ENCODE results near the gene SYT1.

SYT1 gene

DNA sequence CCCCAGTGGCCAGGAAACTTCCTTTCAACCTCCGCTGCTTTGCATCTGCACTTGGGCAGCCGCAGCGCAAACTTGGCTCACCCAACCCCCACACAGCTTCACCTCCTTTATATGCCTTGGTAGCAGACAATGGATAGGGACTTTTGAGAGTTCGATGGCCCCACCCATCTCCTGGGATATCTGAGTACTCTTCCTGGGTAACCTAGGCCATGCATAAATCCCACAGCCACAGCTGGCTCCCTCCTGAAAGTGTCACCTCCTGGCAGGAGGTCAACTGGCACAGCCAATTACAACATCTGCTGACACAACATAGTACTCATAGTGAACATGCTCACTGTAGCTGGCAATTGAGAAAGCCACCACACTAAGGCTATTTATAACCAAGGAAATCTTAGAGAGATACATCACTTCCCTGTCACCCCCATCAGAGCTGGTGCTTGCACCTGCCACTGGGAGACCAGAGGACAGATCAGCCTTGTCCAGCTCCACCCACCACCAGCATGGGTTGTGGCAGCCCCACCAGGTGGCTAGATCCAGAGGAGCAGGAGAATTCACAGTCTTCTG, 410.0 kb downstream of the SYT1 start:
- H3K27me3 Mint-ChIP-seq = no peaks in the 10 kb centered on the region
- DNase-seq (ENCODE audit: low spot score in 2 of 2) (no peak), ATAC-seq (replicated peaks; ENCODE audit: extremely low read depth, poor library complexity, severe bottlenecking) (no peak)
- H3K27ac Mint-ChIP-seq (ENCODE audit: low read depth) = no peak overlapping the region
- no peaks in the 10 kb centered on the region for H3K4me1 Mint-ChIP-seq
- H3K36me3 Mint-ChIP-seq (ENCODE audit: insufficient read depth) = no peaks in the 10 kb centered on the region
- peaks cover 31% of the 10 kb centered on the region for H3K9me3 Mint-ChIP-seq
- H3K4me3 Mint-ChIP-seq = no peak overlapping the region

DNA sequence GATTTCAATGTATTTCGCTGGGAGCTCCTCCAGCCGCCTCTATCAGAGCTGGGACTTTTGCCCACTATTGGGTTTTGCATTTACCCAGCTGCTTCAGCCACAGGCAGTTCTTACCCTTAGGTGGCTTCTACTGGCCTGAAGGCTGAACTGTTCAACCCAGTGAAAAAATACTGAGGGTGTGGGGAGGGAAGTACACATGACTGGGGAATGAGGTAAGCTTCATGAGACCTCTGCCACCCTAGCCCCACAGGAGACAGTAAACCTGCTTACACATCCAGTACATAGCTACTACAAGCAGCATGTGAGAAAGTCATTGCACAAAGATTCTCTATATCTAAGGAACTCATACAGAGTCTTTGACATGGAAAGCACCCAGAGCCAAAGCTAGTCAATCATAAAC, 411.1 kb downstream of the SYT1 start:
- Mint-ChIP-seq H3K36me3 (ENCODE audit: insufficient read depth) (no peaks in the 10 kb centered on the region), H3K27ac (ENCODE audit: low read depth) (no peak overlapping the region), H3K27me3 (no peaks in the 10 kb centered on the region), H3K4me1 (no peaks in the 10 kb centered on the region), H3K4me3 (no peak overlapping the region), H3K9me3 (peaks cover 31% of the 10 kb centered on the region)
- DNase-seq (ENCODE audit: low spot score in 2 of 2) (no peak), ATAC-seq (replicated peaks; ENCODE audit: extremely low read depth, poor library complexity, severe bottlenecking) (no peak)

DNA sequence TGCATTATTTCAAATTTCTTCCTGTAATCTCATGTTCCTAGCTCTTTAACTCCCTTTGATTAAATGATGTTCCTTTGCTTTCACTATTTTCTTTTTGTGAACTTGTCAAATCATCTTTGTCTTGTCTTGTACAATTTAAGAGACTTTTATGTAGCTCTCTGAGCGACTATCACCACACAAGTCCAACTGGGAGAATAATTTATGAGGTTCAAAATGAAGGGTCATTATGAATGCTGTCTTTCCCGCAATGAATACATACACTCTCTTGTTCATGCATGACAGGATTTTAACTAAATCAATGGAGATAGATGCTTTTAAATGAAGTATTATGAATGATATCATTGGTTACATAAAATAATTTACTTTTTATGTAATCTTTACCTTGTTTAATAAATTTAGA, 418.8 kb downstream of the SYT1 start:
- H3K9me3 Mint-ChIP-seq = peaks cover 27% of the 10 kb centered on the region
- ATAC-seq (replicated peaks; ENCODE audit: extremely low read depth, poor library complexity, severe bottlenecking) (no peak), DNase-seq (ENCODE audit: low spot score in 2 of 2) (no peak)
- H3K27ac Mint-ChIP-seq (ENCODE audit: low read depth) = no peak overlapping the region
- H3K4me3 Mint-ChIP-seq = no peak overlapping the region
- H3K4me1 Mint-ChIP-seq = no peaks in the 10 kb centered on the region
- H3K27me3 Mint-ChIP-seq = no peaks in the 10 kb centered on the region
- no peaks in the 10 kb centered on the region for H3K36me3 Mint-ChIP-seq (ENCODE audit: insufficient read depth)

DNA sequence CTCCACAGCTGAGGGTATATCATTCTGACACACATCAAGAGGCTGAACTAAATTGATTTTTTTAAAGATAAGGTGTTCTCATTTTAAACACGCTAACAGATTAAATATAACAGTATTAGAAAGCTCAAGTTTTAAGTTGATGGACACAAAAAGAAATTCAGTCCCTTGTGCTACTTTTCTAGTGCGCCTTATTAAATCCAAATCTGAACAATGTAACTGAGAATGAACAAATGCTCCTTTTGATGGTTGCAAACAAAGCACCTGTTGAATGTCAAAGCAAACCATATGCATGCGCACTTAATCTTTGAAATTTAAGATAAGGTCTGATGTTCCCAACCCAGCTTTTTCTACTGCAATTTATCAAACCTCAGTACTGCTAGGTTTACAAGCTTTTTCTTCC, 424.3 kb downstream of the SYT1 start:
- Mint-ChIP-seq H3K4me1 (no peaks in the 10 kb centered on the region), H3K9me3 (peaks cover 6% of the 10 kb centered on the region), H3K27me3 (no peaks in the 10 kb centered on the region), H3K4me3 (no peak overlapping the region), H3K27ac (ENCODE audit: low read depth) (no peak overlapping the region), H3K36me3 (ENCODE audit: insufficient read depth) (no peaks in the 10 kb centered on the region)
- DNase-seq (ENCODE audit: low spot score in 2 of 2) (no peak), ATAC-seq (replicated peaks; ENCODE audit: extremely low read depth, poor library complexity, severe bottlenecking) (no peak)

DNA sequence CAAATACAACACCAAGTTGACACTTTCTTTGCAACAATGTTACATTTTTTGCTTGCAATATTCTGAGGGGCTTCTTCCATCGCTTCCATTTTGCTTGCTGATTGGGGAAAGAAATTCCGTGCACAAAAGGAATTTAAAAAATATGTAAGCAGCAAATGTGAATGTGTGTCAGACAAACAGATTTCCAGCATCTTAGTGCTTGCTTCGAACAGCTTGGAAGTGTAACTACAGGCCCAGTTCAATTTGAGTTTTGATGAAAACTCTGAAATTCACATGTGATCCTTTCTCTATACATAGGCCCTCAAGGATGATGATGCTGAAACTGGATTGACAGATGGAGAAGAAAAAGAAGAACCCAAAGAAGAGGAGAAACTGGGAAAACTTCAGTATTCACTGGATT, 427.1 kb downstream of the SYT1 start:
- ATAC-seq (replicated peaks; ENCODE audit: extremely low read depth, poor library complexity, severe bottlenecking) = no peak
- DNase-seq (ENCODE audit: low spot score in 2 of 2) = no peak
- H3K9me3 Mint-ChIP-seq = no peaks in the 10 kb centered on the region
- H3K36me3 Mint-ChIP-seq (ENCODE audit: insufficient read depth) = no peaks in the 10 kb centered on the region
- no peak overlapping the region for H3K27ac Mint-ChIP-seq (ENCODE audit: low read depth)
- no peaks in the 10 kb centered on the region for H3K27me3 Mint-ChIP-seq
- no peak overlapping the region for H3K4me3 Mint-ChIP-seq
- no peaks in the 10 kb centered on the region for H3K4me1 Mint-ChIP-seq

DNA sequence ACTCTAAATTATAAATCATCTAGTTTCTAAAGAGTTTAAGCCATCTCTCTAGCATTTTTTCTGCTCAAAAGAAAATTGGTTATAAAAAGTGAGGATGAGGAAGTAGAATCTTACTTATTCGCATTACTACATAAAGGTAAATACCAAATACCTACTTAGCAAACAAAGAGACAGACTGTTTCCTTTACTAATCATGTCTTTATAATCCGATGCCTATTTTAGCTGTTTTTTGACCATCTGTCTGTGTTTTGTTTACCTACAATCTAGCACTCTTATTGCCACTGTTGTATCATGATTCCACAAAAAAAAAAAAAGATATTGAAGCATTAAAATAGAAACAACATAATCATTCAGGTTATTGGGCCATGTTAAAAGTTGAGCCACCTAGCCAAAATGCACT, 430.0 kb downstream of the SYT1 start:
- no peak overlapping the region for H3K4me3 Mint-ChIP-seq

DNA sequence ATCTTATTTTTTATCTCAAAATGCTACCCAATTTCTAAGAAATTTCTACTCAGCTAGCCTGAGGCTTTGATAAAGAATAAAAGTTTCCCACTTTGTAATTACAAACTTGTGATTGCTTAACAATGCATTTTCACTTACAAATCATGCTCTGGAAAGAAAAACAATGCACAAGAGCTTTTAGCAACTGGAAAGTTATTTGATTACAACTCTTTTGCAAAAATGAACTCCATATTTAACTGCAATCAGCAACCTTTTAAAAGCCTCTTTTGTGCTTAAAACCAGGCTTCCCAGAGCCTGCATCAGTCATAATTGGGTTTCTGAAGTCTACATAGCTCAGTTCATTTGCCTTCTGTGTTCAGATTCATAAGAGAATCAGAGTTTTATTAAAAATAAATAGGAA, 431.0 kb downstream of the SYT1 start:
- Mint-ChIP-seq H3K4me1 (no peaks in the 10 kb centered on the region), H3K36me3 (ENCODE audit: insufficient read depth) (no peaks in the 10 kb centered on the region), H3K9me3 (peaks cover 6% of the 10 kb centered on the region), H3K27me3 (no peaks in the 10 kb centered on the region), H3K4me3 (no peak overlapping the region), H3K27ac (ENCODE audit: low read depth) (no peak overlapping the region)
- ATAC-seq (replicated peaks; ENCODE audit: extremely low read depth, poor library complexity, severe bottlenecking) (no peak), DNase-seq (ENCODE audit: low spot score in 2 of 2) (no peak)

More for the DNA sequence above, 430.0 kb downstream of the SYT1 start:
- Mint-ChIP-seq H3K27ac (ENCODE audit: low read depth) (no peak overlapping the region), H3K36me3 (ENCODE audit: insufficient read depth) (no peaks in the 10 kb centered on the region), H3K27me3 (no peaks in the 10 kb centered on the region), H3K9me3 (peaks cover 6% of the 10 kb centered on the region), H3K4me1 (no peaks in the 10 kb centered on the region)
- ATAC-seq (replicated peaks; ENCODE audit: extremely low read depth, poor library complexity, severe bottlenecking) (no peak), DNase-seq (ENCODE audit: low spot score in 2 of 2) (no peak)

DNA sequence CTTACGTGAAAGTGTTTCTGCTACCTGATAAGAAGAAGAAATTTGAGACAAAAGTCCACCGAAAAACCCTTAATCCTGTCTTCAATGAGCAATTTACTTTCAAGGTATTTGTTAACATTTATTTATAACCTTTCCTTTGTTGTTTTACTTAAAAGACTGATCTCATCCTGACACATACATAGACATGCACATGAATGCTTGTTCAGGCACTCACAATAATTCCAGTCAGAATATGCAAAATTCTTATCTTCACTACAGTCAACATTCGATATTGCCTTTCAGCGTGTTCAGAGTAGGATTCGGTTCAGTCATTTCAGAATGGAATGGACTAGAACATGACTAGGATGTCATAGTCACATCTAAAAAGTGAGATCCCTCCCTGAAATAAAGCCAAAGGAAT, 431.6 kb downstream of the SYT1 start:
- no peaks in the 10 kb centered on the region for H3K36me3 Mint-ChIP-seq (ENCODE audit: insufficient read depth)
- H3K27ac Mint-ChIP-seq (ENCODE audit: low read depth) = no peak overlapping the region
- ATAC-seq (replicated peaks; ENCODE audit: extremely low read depth, poor library complexity, severe bottlenecking) (no peak), DNase-seq (ENCODE audit: low spot score in 2 of 2) (no peak)
- H3K4me1 Mint-ChIP-seq = no peaks in the 10 kb centered on the region
- H3K27me3 Mint-ChIP-seq = no peaks in the 10 kb centered on the region
- H3K9me3 Mint-ChIP-seq = peaks cover 6% of the 10 kb centered on the region
- H3K4me3 Mint-ChIP-seq = no peak overlapping the region

DNA sequence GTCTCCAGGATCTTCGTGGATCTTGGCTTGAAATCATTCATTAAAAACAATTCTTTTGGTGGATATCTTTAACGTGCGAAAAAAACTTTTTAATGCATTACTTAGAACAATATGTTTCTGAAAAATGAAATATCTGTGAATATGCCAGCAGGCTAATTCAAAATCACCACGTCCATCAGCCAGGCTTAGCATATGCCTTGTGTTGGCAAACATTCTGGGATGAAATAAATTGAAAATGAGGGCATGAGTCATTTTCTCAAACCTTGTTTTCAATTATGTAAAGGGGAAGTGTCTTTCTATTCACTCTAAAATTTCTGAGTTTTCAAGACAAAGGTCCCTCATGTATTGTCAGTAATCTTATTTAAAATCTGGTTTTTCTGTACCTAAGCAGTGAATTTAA, 432.3 kb downstream of the SYT1 start:
- no peak for DNase-seq (ENCODE audit: low spot score in 2 of 2)

DNA sequence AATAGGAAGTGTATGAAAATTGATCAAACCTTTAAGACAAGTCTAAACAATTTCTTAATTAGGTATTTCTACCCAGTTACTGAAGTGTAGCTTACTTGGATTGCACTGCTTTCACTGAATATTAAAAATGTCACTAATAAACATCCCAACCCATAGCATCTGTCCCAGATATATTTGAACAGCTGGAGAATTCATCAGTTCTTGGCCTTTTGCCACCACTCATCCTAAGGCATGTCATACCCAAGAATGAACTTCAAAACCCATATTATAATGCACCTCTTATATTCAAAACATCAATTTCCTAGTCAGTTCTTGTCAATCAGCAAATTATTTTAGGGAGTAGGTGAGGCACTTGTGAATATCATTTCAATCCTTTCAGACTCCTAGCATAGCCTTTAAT, 433.9 kb downstream of the SYT1 start:
- DNase-seq (ENCODE audit: low spot score in 2 of 2) (no peak), ATAC-seq (replicated peaks; ENCODE audit: extremely low read depth, poor library complexity, severe bottlenecking) (no peak)
- no peaks in the 10 kb centered on the region for H3K27me3 Mint-ChIP-seq
- H3K36me3 Mint-ChIP-seq (ENCODE audit: insufficient read depth) = no peaks in the 10 kb centered on the region
- no peak overlapping the region for H3K27ac Mint-ChIP-seq (ENCODE audit: low read depth)
- no peak overlapping the region for H3K4me3 Mint-ChIP-seq
- H3K4me1 Mint-ChIP-seq = no peaks in the 10 kb centered on the region
- H3K9me3 Mint-ChIP-seq = peaks cover 11% of the 10 kb centered on the region

More for the DNA sequence above, 432.3 kb downstream of the SYT1 start:
- no peak overlapping the region for H3K27ac Mint-ChIP-seq (ENCODE audit: low read depth)
- no peak for ATAC-seq (replicated peaks; ENCODE audit: extremely low read depth, poor library complexity, severe bottlenecking)
- H3K36me3 Mint-ChIP-seq (ENCODE audit: insufficient read depth) = no peaks in the 10 kb centered on the region
- no peaks in the 10 kb centered on the region for H3K4me1 Mint-ChIP-seq
- H3K27me3 Mint-ChIP-seq = no peaks in the 10 kb centered on the region
- H3K4me3 Mint-ChIP-seq = no peak overlapping the region
- H3K9me3 Mint-ChIP-seq = peaks cover 6% of the 10 kb centered on the region

DNA sequence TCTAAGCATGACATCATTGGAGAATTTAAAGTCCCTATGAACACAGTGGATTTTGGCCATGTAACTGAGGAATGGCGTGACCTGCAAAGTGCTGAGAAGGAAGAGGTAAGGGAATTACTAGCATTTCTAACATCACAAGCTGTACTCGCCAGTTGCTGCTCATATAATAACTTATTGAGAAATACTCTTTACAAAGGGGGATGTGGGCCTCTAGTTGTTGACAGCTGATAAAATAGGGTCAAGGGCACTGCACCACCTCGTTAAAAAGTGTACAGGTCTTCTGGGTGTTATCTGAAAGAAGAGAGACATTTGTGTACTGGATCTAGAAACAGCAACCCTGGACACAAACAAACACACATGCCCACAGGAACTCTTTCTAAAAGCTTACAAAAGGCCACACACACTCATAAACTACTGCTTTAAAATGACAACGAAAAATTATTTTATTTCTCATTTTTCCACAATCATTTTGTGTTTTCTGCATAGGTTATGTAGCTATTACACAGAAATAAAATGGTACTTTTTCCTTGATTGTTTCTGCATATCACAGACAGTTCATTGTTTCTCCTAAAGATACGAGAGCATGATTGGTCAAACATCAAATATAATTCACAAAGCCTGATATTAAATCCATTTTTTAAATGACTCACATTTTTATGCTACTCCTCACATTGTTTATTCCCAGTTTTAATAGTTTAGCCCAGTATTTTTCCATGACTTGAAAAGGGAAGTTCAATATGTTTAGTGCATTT, 435.0 kb downstream of the SYT1 start:
- H3K4me1 Mint-ChIP-seq = no peaks in the 10 kb centered on the region
- no peaks in the 10 kb centered on the region for H3K36me3 Mint-ChIP-seq (ENCODE audit: insufficient read depth)
- no peak for ATAC-seq (replicated peaks; ENCODE audit: extremely low read depth, poor library complexity, severe bottlenecking)
- no peak overlapping the region for H3K27ac Mint-ChIP-seq (ENCODE audit: low read depth)
- no peak for DNase-seq (ENCODE audit: low spot score in 2 of 2)
- no peaks in the 10 kb centered on the region for H3K27me3 Mint-ChIP-seq
- peaks cover 11% of the 10 kb centered on the region for H3K9me3 Mint-ChIP-seq
- H3K4me3 Mint-ChIP-seq = no peak overlapping the region

DNA sequence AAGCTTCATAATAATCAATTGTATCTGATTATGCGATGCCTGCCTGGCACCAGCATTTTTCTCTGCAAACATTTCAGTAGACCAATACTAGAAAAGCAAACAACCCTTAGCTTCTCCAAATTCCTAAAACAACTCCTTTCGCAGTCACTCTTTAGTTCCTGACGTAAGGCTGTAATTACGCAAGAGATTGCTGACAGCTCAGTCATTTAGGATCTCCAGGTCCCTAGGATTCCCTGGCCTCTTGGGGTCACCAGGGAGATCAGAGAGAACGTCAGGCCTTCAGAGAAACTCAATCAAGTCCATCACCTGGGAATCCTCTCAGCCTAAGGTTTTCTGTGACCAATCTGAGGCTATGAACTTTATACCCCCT, 435.6 kb downstream of the SYT1 start:
- H3K27me3 Mint-ChIP-seq = no peaks in the 10 kb centered on the region
- H3K4me3 Mint-ChIP-seq = no peak overlapping the region

DNA sequence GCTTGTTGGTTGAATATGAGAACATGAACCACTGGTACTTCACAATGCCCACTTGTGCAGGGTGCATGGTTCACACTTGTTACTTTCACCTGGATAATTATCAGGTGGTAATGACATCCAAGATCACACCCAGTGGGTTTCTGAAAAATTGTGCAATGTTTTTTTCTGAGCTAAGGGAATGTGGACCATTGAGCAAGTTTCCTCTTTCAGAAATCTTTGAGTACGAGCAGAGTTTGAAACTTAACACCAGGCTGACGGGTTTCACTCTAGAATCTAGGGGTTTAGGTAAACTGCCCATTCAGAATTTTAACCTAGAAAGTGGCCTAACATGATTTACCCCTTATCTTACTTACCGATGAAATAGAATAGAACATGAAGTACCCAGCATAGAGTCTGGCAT, 436.6 kb downstream of the SYT1 start:
- Mint-ChIP-seq H3K27ac (ENCODE audit: low read depth) (no peak overlapping the region), H3K4me3 (no peak overlapping the region), H3K36me3 (ENCODE audit: insufficient read depth) (no peaks in the 10 kb centered on the region), H3K9me3 (peaks cover 11% of the 10 kb centered on the region), H3K27me3 (no peaks in the 10 kb centered on the region), H3K4me1 (no peaks in the 10 kb centered on the region)
- no peak for ATAC-seq (replicated peaks; ENCODE audit: extremely low read depth, poor library complexity, severe bottlenecking)
- no peak for DNase-seq (ENCODE audit: low spot score in 2 of 2)

More for the DNA sequence above, 435.6 kb downstream of the SYT1 start:
- Mint-ChIP-seq H3K27ac (ENCODE audit: low read depth) (no peak overlapping the region), H3K36me3 (ENCODE audit: insufficient read depth) (no peaks in the 10 kb centered on the region), H3K9me3 (peaks cover 11% of the 10 kb centered on the region), H3K4me1 (no peaks in the 10 kb centered on the region)
- DNase-seq (ENCODE audit: low spot score in 2 of 2) (no peak), ATAC-seq (replicated peaks; ENCODE audit: extremely low read depth, poor library complexity, severe bottlenecking) (no peak)

Measured in central memory CD8-positive, alpha-beta T cell (primary cell).